Measurements from ENCODE around the gene PIGO.

DNA sequence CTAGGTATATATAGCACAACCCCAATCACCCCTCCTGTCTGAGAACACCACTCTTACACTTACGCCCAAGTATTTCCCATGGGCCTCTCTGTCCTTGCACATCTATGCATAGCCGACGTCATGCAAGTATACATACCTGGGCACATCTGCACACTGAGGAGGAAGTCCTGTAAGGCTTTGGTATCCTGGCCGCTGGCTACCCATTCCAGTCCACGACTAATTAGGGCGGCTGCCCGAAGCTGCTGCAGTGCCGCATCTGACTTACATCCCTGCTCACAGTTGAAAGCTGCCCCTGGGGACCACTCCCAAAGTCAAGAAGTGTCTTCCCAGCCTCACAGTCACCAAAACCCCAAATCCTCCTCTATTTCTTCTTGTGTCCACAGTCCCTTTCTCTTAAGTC is 21.6 kb downstream of the PIGO start:
- TF ChIP-seq OSR1 (CRISPR knock-in tag; IDR thresholded peaks at IDR 0.05) (no peak), ZNF8 (CRISPR knock-in tag; IDR thresholded peaks at IDR 0.05) (no peak), ZNF565 (CRISPR knock-in tag; conservative IDR thresholded peaks at IDR 0.05; ENCODE audit: low read depth) (no peak), ZFP3 (CRISPR knock-in tag; IDR thresholded peaks at IDR 0.05) (no peak), ZC3H10 (CRISPR knock-in tag; IDR thresholded peaks at IDR 0.05) (no peak), RARB (CRISPR knock-in tag; IDR thresholded peaks at IDR 0.05) (no peak), PPARA (CRISPR knock-in tag; IDR thresholded peaks at IDR 0.05; ENCODE audit: borderline replicate concordance) (no peak)
